ENCODE results near the gene PHF11. TPM values are rescaled to one million over a fixed set of nuclear protein-coding genes. Genes with fewer than 3 reads are reported as not detected.
"Not testable (repeated sequence)": the region's sequence is repeated elsewhere in the genome, so short reads cannot be mapped to it uniquely, and the experiment has no call there.

PHF11 gene
- total RNA-seq, 1 donor from 2014 or later = 14.5 TPM

DNA sequence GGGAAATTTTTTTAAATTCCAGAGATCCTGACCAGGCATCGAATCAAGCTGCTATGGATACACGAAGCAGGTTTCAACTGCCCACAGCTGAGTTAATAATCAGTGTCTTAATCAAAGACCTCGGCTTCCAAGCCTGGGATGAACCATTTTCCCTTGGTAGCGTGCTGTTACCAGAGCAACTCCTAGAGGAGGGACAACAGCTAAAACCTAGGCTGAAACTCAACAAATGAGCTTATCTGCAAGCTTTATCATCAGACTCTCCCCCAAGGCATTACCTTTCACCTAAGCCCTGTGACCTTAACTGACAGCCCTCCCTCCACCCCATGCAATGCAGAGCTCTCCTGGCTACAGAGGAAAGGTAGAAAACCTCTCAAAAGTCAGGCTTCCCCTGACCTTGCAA, 49.9 kb downstream of the PHF11 start:
- DNase-seq (ENCODE audit: low read depth) = no peak

DNA sequence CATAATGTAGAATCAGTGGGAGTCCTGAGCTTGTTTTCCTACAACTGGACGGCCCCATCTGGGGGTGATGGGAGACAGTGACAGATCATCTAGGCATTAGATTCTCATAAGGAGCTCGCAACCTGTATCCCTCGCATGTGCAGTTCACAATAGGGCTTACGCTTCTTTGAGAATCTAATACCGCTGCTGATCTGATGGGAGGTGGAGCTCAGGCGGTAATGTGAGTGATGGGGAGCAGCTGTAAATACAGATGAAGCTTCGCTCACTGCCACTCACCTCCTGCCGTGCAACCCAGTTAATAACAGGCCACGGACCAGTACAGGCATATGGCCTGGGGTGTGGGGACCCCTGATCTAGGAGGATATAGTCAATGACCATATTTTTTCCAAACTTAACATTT, 50.8 kb downstream of the PHF11 start:
- DNase-seq (ENCODE audit: low read depth) = no peak

DNA sequence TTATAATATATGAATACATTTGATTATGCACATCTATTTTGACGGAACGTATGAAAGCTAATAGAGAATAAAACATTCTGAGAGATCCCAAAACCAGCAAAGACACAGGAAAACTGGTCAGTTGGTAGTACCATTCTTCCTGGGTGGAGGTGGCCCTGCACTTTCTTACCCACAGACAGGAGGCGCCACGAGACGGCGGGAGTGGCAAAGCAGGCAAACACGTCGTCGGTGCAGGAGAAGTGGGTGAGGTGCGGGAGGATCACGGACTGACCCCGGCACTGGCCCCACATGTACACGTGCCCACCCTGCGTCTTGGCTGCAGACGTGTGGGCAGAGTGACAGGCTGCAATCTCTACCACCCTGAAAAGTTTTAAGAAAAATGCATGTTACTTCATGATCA, 53.5 kb downstream of the PHF11 start:
- no peak for DNase-seq (ENCODE audit: low read depth)

DNA sequence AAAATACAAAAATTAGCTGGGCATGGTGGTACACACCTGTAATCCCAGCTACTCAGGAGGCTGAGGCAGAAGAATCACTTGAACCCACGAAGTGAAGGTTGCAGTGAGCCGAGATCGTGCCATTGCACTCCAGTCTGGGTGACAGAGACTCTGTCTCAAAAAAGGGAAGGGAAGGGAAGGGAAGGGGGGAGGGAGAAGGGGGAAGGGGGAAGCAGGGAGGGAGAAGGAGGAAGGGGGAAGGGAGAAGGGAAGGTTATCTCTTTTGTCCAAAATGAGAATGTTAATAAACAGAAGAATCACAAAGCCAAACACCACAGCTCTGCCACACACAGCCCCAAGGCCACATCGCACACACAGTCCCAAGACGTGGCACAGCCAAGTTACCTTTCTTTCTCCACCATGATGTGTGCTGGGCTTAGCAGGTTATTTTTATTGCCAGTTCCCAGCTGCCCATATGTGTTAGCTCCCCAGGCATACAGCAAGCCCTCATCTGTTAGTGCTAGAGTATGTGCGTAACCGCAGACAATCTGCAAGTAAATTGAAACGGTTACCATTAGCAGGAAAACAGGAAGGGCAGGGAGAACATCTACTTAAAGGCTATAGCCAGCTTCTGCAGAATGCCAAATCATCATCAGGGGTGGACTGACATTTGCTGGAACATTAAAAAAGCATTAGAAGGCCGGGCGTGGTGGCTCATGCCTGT, 55.3 kb downstream of the PHF11 start:
- DNase-seq (ENCODE audit: low read depth) = no peak

DNA sequence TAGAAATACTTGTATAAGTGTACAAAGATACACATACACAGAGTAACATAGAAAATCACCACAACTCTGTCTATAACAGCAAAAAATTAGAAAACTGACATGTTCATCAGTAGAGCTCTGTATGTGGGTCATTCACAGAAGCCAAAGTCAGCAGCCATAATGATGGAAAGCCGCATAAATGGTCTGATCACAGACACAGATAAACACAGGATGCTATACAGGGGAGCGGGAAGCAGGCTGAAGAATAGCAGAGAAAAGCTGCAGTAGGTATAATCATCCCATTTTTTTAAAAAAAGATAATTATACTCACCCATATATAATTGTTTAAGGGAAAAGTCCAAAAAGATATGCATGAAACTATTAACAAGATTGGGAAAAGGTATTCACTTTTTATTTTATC, 58.1 kb downstream of the PHF11 start:
- DNase-seq (ENCODE audit: low read depth) = no peak

DNA sequence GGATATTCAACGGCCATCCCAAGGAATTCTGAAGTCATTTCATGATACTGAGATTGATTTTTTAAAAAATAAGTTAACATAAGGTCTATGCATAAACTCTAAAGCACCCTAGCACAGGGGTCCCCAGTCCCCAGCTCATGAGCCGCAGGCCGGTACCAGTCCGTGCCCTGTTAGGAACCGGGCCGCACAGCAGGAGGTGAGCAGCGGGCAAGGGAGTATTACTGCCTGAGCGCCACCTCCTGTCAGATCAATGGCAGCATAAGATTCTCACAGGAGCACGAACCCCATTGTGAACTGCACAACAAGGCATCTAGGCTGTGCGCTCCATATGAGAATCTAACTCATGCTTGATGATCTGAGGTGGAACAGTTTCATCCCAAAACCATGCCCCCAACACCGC, 58.6 kb downstream of the PHF11 start:
- DNase-seq (ENCODE audit: low read depth) = no peak

DNA sequence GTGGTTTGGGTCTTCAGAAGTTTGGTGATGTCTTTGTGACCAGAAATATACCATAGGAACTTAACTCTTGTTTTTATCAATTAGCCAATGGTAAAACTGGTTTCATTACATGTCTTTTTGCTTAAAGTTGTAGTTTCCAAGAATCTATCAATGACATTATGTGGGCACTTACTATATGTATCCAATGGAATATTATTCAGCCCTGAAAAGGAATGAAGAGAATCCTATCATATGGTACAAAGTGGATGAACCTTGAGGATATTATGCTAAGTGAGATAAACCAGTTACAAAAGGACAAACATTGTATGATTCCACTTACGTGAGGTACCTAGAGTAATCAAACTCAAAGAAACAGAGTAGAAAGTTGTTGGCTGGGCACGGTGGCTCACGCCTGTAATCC, 63.3 kb downstream of the PHF11 start:
- no peak for DNase-seq (ENCODE audit: low read depth)

DNA sequence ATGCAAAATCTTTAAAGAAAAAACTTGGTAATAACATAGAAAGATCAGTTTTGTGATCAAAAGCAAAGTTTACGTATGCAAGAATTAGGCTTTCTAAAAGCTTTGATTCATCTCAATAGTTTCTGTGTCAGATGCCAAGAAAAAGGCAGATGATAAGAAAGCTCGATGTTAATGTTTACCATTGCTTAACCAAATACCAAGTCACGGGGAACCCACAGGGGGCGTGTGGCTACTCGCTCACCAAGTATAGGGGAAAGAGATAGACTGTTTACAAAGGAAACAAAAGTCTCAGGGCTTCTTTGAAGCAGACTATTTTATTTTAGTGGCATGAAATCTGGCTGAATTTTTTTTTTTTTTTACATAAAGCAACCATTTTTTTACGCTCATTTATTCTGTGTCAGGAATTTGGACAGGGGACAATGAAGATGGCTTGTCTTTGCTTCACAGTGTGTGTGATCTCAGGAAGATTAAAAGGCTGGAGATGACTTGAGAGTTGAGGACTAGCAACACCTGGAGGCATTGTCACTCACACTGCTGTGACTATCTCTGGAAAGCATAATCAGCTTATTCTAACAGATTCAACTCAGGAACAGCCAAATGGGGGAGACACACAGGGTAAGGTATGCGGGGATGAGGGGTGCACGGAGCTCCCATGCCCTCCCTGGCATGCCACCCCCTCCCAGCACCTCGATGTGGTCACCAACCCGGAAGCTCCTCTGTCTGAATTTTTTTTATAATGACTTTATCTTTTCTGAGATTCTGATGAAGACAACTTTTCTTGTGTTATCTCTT, 64.7 kb downstream of the PHF11 start:
- no peak for DNase-seq (ENCODE audit: low read depth)

DNA sequence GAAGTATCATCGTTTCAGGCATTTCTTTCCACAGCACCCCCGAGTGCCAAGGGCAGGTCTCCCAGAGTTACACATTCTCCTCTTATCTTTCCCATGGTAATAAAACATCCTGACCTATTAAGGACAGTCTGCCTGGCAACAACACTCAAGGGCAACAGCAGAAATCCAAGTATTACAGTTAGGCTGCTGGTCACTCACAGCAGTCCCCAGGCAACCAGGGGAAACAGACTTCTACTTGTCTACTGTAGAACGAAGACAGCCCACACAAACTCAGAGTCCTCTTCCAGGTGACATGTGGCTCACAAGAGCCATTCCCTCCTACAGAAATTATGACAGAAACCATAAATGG, 65.3 kb downstream of the PHF11 start:
- no peak for DNase-seq (ENCODE audit: low read depth)

DNA sequence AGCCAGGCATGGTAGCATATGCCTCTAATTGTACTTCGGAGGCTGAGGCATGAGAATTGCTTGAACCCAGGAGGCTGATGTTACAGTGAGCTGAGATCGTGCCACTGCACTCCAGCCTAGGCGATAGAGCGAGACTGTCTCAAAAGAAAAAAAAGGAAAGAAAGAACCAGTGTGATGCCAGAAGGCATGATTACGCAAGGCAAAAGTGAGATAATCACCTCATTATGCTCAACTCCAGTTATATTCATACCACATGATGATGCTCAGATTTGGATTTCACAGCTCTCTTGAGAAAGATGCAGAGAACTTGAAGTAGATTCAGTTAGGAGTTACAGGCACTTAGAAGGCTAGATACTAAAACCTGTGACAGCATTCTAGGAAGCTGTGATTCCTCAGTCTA, 67.8 kb downstream of the PHF11 start:
- no peak for DNase-seq (ENCODE audit: low read depth)

DNA sequence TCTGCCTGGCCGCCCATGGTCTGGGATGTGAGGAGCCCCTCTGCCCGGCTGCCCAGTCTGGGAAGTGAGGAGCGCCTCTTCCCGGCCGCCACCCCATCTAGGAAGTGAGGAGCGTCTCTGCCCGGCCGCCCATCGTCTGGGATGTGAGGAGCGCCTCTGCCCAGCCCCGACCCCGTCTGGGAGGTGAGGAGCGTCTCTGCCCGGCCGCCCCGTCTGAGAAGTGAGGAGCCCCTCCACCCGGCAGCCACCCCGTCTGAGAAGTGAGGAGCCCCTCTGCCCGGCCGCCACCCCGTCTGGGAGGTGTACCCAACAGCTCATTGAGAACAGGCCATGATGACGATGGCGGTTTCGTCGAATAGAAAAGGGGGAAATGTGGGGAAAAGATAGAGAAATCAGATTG, 69.7 kb downstream of the PHF11 start:
- not testable (repeated sequence) for DNase-seq (ENCODE audit: low read depth)

DNA sequence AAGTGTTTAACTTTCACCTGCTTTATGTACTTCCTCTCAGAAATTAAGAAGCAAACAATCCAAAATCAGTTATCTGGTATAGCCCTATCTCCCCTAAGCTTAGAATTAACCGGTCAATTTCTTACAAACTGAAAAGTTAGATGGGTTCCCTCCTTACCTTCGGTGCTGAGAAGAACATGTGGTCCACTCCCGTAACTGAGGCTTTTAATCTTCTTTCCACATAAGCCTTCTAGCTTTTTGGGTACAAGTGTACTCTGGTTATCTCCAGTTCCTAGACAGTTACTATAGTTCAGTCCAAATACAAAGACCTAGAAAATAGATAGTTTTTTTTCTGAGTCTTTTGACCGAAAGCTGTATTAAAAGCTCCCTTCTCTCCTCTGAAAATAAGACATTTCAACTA, 70.7 kb downstream of the PHF11 start:
- DNase-seq (ENCODE audit: low read depth) = no peak

DNA sequence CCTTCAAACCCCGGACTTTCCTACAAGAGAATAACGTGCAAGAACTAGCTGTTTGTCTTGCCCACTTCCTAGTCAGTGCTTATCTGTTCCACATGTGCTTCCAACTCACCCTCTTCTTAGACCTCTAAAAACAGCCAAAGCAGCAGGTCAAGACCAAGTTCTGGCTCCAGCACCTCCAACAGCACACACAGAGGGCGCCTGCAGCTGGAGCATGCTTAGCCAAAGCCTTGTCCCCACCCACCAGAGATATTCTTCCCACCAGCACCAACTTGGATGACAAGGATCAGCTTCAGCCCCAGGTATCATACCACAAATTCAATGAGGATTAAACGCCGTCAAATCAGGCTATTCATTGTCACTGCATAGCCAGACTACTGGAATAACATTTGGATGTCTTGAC, 71.7 kb downstream of the PHF11 start:
- DNase-seq (ENCODE audit: low read depth) = no peak

DNA sequence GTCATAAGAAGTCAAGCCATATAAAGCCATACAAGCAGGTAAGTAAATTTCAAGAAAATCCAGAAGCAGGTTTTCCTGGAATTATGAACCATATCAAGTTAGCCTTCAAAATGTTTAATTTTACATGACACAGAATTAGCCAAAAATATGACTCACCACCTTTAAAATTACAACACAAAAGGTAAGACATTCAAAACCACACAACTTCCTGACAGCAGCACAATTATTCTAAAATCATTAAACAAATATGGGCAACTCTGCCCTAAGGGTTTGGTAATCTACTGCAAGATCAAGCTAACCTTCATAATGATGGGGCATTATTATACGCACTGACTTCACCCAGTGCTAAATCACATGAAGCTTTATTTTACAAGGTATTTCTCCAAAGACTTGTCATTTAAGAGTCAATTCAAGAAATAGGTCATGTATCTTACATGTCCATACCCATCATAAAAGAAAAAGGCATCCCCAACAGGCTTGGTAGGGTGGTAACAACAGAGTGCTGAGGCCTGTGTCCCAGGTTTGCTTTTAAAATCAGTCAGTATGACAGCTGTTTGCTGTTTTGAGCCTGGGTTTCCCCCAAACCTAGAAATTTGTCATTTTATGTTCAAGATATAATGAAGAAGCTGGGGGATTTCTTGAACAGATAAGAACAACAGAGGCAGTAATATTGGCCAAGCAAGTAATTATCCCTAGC, 74.4 kb downstream of the PHF11 start:
- no peak for DNase-seq (ENCODE audit: low read depth)

DNA sequence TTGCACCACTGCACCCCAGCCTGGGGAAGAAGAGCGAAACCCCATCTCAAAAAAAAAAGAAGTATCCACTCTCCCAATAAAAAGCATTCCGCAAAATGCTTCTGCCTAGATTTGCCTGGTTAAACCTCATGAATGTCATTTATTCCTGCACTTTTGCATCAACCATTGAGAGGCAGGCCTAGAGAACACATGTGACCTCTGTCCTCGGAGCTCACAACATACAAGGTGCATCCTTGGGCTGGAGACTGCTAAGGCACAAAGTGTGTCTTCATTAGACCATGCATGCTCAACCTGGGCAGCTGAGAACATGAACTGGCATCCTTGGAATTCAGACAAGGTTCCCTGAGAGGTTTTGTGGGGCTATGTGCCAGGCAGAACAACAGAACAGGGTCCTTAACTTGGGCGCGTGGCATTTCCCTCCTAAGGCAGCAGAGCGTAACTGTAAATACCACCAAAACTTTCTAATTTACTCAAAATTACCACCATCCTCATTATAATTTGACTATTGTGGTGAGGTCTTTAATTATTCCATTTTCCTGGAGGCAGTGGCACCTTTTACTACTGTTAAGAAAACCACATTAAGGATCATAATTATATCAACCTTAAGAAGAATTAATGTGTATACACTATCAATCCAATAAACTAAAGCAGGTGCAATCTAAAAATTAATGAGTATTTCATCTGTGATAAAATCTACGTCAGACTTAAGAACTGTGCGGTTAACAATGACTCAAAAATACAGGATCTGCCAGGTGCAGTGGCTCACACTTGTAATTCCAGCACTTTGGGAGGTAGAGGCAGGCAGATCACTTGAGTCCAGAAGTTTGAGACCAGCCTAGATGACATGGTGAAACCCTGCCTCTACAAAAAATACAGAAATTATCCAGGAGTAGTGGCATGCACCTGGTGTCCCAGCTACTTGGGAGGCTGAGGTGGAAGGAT, 75.8 kb downstream of the PHF11 start:
- no peak for DNase-seq (ENCODE audit: low read depth)

Other genes starting within 250 kb of the PHF11 start
- gene CDADC1, start 248.0 kb upstream of the PHF11 start, total RNA-seq = 2.7 and 6.9 TPM in 2 replicates
- 6.9 and 9.4 TPM in 2 replicates for gene CAB39L, start 51.9 kb upstream of the PHF11 start, total RNA-seq
- 8.6 and 13.0 TPM in 2 replicates for gene SETDB2, start 51.7 kb upstream of the PHF11 start, total RNA-seq
- gene RCBTB1, start 89.6 kb downstream of the PHF11 start, total RNA-seq = 27.9 and 38.7 TPM in 2 replicates
- not detected in 2 replicates for gene ARL11, start 132.6 kb downstream of the PHF11 start, total RNA-seq
- gene EBPL, start 195.5 kb downstream of the PHF11 start, total RNA-seq = 18.8 and 26.3 TPM in 2 replicates